Measurements from ENCODE around the gene BACE1. TPM values are rescaled to one million over a fixed set of nuclear protein-coding genes. Genes with fewer than 3 reads are reported as not detected.

The BACE1 gene
- polyA plus RNA-seq, 1 donor (not counting 4 experiments of a cell fraction or from before 2014, with no cell fraction given), result 8.5 TPM

DNA sequence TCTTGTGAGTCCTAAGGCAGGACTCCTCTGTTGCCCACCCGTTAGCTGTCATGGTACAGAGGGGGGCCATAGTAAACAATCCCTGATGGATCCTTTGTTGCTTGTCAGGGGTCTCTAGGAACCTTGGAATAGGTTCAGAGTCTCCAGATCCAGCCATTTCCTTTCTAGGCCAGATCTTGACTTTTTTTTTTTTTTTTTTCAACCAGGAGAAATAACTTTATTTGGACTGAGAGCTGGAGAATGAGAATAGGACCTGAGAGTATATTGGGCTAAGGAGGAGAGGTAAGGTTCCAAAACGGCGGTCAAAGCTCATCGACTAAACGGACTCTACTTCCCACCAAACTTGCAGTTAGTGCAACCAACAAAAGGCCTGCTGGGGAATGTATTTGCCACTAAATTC is 19.3 kb upstream of the BACE1 start:
- H3K36me3 ChIP-seq (ENCODE audit: control insufficient read depth in 2 of 2, extremely low read depth in 1 of 2, insufficient read depth in 2 of 2, low read length in 2 of 2), result peaks cover 8 to 20% of the 10 kb centered on the region in 2 experiments
- H3K9me3 ChIP-seq (ENCODE audit: control insufficient read depth, low read depth, low read length), result no peaks in the 10 kb centered on the region
- FAIRE-seq (no peak), DNase-seq (ENCODE audit: low read depth, low spot score) (no peak)
- no peaks in the 10 kb centered on the region for H3K27me3 ChIP-seq (ENCODE audit: control insufficient read depth, extremely low read depth, insufficient read depth, low read length)
- H3K9me1 ChIP-seq (ENCODE audit: control insufficient read depth, extremely low read depth, insufficient read depth, low read length), result no peaks in the 10 kb centered on the region
- H3K79me2 ChIP-seq (ENCODE audit: control insufficient read depth, insufficient read depth, low read length), result no peaks in the 10 kb centered on the region
- H3K27ac ChIP-seq (ENCODE audit: control insufficient read depth, insufficient read depth, low read length), result no peak overlapping the region
- no peak overlapping the region for H3K4me2 ChIP-seq (ENCODE audit: control insufficient read depth, extremely low read depth, insufficient read depth, low read depth, low read length)
- no peak overlapping the region for H3K9ac ChIP-seq (ENCODE audit: control insufficient read depth, extremely low read depth, insufficient read depth, low read length)
- no peaks in the 10 kb centered on the region for H4K20me1 ChIP-seq (ENCODE audit: control insufficient read depth, extremely low read depth, insufficient read depth, low read length)
- no peak overlapping the region for H3K4me3 ChIP-seq (ENCODE audit: control insufficient read depth in 2 of 3, extremely low read depth in 1 of 3, insufficient read depth in 2 of 3, low read depth in 1 of 3, low read length in 3 of 3)
- no peak overlapping the region for H2AFZ ChIP-seq (ENCODE audit: control insufficient read depth, low read length)
- dilution Hi-C loops (cut with MboI; ENCODE audit: extremely low pct_ligation_motif_present, low sequenced_read_pairs), result no loop called here
- H3K4me1 ChIP-seq (ENCODE audit: control insufficient read depth, extremely low read depth, insufficient read depth, low read length), result no peaks in the 10 kb centered on the region
- TF ChIP-seq, protein P1, sequence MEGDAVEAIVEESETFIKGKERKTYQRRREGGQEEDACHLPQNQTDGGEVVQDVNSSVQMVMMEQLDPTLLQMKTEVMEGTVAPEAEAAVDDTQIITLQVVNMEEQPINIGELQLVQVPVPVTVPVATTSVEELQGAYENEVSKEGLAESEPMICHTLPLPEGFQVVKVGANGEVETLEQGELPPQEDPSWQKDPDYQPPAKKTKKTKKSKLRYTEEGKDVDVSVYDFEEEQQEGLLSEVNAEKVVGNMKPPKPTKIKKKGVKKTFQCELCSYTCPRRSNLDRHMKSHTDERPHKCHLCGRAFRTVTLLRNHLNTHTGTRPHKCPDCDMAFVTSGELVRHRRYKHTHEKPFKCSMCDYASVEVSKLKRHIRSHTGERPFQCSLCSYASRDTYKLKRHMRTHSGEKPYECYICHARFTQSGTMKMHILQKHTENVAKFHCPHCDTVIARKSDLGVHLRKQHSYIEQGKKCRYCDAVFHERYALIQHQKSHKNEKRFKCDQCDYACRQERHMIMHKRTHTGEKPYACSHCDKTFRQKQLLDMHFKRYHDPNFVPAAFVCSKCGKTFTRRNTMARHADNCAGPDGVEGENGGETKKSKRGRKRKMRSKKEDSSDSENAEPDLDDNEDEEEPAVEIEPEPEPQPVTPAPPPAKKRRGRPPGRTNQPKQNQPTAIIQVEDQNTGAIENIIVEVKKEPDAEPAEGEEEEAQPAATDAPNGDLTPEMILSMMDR (optimal IDR thresholded peaks at IDR 0.05 in 1 of 3, IDR thresholded peaks at IDR 0.05 in 1 of 3, conservative IDR thresholded peaks at IDR 0.05 in 1 of 3; ENCODE audit: extremely low read depth in 1 of 3, insufficient read depth in 2 of 3, low read length in 3 of 3), result no peak
- no peak for TF ChIP-seq EZH2 (IDR thresholded peaks at IDR 0.05; ENCODE audit: low read length)

DNA sequence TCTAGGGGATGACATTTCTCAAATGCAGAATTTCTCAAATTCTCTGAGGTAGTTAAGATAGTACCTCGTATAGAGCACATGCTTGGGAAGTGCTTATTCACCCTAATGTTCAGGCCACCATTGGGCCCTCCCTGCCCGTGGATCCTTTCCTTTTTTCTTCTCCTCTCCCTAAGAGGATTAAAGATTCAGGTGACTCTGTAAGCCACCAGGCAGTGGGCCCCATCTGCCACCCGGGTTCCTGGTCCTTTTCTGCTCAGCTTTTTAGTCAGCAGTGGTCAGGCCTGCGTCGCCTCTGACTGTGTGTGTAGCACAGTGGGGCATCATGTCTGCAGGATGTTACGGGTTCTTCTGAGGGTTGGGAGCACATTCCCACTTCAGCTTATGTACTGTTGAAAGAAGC is 18.8 kb upstream of the BACE1 start:
- H3K4me3 ChIP-seq (ENCODE audit: control insufficient read depth in 2 of 3, extremely low read depth in 1 of 3, insufficient read depth in 2 of 3, low read depth in 1 of 3, low read length in 3 of 3), result no peak overlapping the region
- H4K20me1 ChIP-seq (ENCODE audit: control insufficient read depth, extremely low read depth, insufficient read depth, low read length), result no peaks in the 10 kb centered on the region
- no peaks in the 10 kb centered on the region for H3K9me1 ChIP-seq (ENCODE audit: control insufficient read depth, extremely low read depth, insufficient read depth, low read length)
- peaks cover 3 to 18% of the 10 kb centered on the region in 2 experiments for H3K36me3 ChIP-seq (ENCODE audit: control insufficient read depth in 2 of 2, extremely low read depth in 1 of 2, insufficient read depth in 2 of 2, low read length in 2 of 2)
- no peak for TF ChIP-seq EZH2 (IDR thresholded peaks at IDR 0.05; ENCODE audit: low read length)
- TF ChIP-seq, protein P1 (optimal IDR thresholded peaks at IDR 0.05 in 1 of 3, IDR thresholded peaks at IDR 0.05 in 1 of 3, conservative IDR thresholded peaks at IDR 0.05 in 1 of 3; ENCODE audit: extremely low read depth in 1 of 3, insufficient read depth in 2 of 3, low read length in 3 of 3), result no peak
- H3K79me2 ChIP-seq (ENCODE audit: control insufficient read depth, insufficient read depth, low read length), result no peaks in the 10 kb centered on the region
- H3K4me1 ChIP-seq (ENCODE audit: control insufficient read depth, extremely low read depth, insufficient read depth, low read length), result peaks cover 3% of the 10 kb centered on the region
- FAIRE-seq (no peak), DNase-seq (ENCODE audit: low read depth, low spot score) (no peak)
- H3K27me3 ChIP-seq (ENCODE audit: control insufficient read depth, extremely low read depth, insufficient read depth, low read length), result no peaks in the 10 kb centered on the region
- H3K4me2 ChIP-seq (ENCODE audit: control insufficient read depth, extremely low read depth, insufficient read depth, low read depth, low read length), result no peak overlapping the region
- H3K27ac ChIP-seq (ENCODE audit: control insufficient read depth, insufficient read depth, low read length), result no peak overlapping the region
- no peak overlapping the region for H2AFZ ChIP-seq (ENCODE audit: control insufficient read depth, low read length)
- H3K9ac ChIP-seq (ENCODE audit: control insufficient read depth, extremely low read depth, insufficient read depth, low read length), result no peak overlapping the region
- dilution Hi-C loops (cut with MboI; ENCODE audit: extremely low pct_ligation_motif_present, low sequenced_read_pairs), result no loop called here
- H3K9me3 ChIP-seq (ENCODE audit: control insufficient read depth, low read depth, low read length), result no peaks in the 10 kb centered on the region
